RKO (cell line): ENCODE data around the gene SLFN14.
"Not testable (repeated sequence)": the region's sequence is repeated elsewhere in the genome, so short reads cannot be mapped to it uniquely, and the experiment has no call there.

Experiments
- DNase-seq: peaks from one replicate; pipeline ENCODE4 v3.0.0-alpha.2; 2016; ENCODE audit warnings: low spot score

The SLFN14 gene

GRCh38 chr17:35521654-35522256 is 38.9 kb downstream of the SLFN14 start:
- DNase-seq: peak; percentile 23

GRCh38 chr17:35521150-35521549 is 39.5 kb downstream of the SLFN14 start:
- no peak for DNase-seq

DNA sequence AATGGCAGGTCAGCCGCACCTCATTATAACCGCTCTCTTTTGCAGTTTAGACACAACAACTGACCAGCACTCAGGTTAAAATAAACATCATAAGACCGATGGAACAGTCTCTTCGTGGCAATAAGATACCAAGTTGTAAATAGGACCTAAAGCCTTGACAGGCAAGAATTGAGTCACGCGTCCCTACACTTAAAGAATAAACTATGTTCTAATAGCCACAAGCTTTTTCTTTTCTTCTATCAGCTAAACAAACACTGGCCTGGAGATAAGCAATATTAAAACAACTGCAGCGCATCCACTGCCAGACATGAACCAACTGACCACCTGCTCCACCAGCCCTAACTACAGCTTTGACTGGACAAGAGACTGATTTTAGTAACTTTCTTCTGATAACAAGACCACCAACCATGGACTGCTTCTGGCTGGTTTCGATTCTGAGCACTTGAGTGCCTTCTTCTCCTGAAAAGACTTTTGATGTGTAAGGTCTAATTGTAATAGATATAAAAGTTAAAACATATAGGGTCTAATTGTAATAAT is 40.6 kb downstream of the SLFN14 start:
- DNase-seq: no peak

- no peak for DNase-seq
These were observed 41.2 kb downstream of the SLFN14 start for GRCh38 chr17:35519439-35519838.

GRCh38 chr17:35518431-35518830 is 42.2 kb downstream of the SLFN14 start:
- DNase-seq: not testable (repeated sequence)

GRCh38 chr17:35515027-35515426 is 45.6 kb downstream of the SLFN14 start:
- no peak for DNase-seq

- DNase-seq: no peak
These were observed 46.1 kb downstream of the SLFN14 start for GRCh38 chr17:35514564-35514963.
